ENCODE results near the gene MAPKAP1.

MAPKAP1 gene

DNA sequence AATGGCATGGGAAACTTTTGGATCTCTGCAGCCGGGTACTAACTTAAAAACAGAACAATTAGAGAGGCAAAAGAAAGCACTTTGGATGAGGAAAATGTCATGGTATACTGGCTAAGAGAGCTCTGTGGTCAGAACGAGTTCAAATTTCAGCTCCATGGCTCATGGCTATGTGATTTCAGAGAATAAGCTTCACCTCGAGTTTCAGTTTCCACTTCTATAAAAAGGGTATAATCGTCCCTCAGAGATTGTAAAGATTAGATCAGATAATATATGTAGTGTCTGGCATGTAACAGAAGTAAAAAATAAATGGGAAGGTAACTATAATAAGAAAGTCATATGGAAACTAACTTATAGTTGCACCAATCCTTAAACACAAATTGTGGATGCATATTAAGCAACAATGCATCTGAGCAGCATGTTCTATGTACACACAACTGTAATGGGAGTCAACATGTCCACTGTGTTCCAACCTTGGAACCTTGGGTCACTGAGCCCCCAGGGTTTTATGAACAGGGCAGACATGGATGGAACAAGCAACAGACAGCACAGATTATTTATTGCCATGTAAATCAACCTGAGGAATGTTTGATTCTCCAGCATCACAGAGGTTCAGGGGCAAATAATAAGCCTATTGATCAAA, 145.4 kb downstream of the MAPKAP1 start:
- no peak for DNase-seq (ENCODE audit: low read depth, low spot score)
- Histone ChIP-seq H3K4me1 (ENCODE audit: insufficient read depth, insufficient read length) (no peaks in the 10 kb centered on the region), H3K4me3 (ENCODE audit: insufficient read length, low read depth) (no peak overlapping the region), H3K36me3 (ENCODE audit: insufficient read depth, insufficient read length, low read length) (peaks cover 18% of the 10 kb centered on the region), H3K9ac (ENCODE audit: insufficient read length, low read depth) (no peak overlapping the region), H3K27me3 (ENCODE audit: insufficient read depth, insufficient read length) (no peaks in the 10 kb centered on the region), H3K9me3 (ENCODE audit: insufficient read depth, low read length) (no peaks in the 10 kb centered on the region)
- no peak for TF ChIP-seq SUZ12 (IDR thresholded peaks at IDR 0.05; ENCODE audit: extremely low read depth, insufficient read depth, insufficient read length)

- no peak for DNase-seq (ENCODE audit: low read depth, low spot score)
- H3K9me3 ChIP-seq (ENCODE audit: insufficient read depth, low read length) = no peaks in the 10 kb centered on the region
- no peaks in the 10 kb centered on the region for H3K27me3 ChIP-seq (ENCODE audit: insufficient read depth, insufficient read length)
- H3K4me3 ChIP-seq (ENCODE audit: insufficient read length, low read depth) = no peak overlapping the region
- H3K9ac ChIP-seq (ENCODE audit: insufficient read length, low read depth) = no peak overlapping the region
- H3K36me3 ChIP-seq (ENCODE audit: insufficient read depth, insufficient read length, low read length) = peaks cover 30% of the 10 kb centered on the region
- TF ChIP-seq YY1 (IDR thresholded peaks at IDR 0.05; ENCODE audit: insufficient read depth, insufficient read length) = no peak
- no peak for TF ChIP-seq SUZ12 (IDR thresholded peaks at IDR 0.05; ENCODE audit: extremely low read depth, insufficient read depth, insufficient read length)
- TF ChIP-seq ZNF274 (IDR thresholded peaks at IDR 0.05; ENCODE audit: low read depth, low read length) = no peak
- no peaks in the 10 kb centered on the region for H3K4me1 ChIP-seq (ENCODE audit: insufficient read depth, insufficient read length)
Measured at GRCh38 chr9:125559894-125560293, 147.1 kb downstream of the MAPKAP1 start.

GRCh38 chr9:125559194-125559593, 147.8 kb downstream of the MAPKAP1 start:
- Histone ChIP-seq H3K9me3 (ENCODE audit: insufficient read depth, low read length) (no peaks in the 10 kb centered on the region), H3K4me3 (ENCODE audit: insufficient read length, low read depth) (no peak overlapping the region), H3K36me3 (ENCODE audit: insufficient read depth, insufficient read length, low read length) (peaks cover 30% of the 10 kb centered on the region), H3K27me3 (ENCODE audit: insufficient read depth, insufficient read length) (no peaks in the 10 kb centered on the region), H3K9ac (ENCODE audit: insufficient read length, low read depth) (no peak overlapping the region), H3K4me1 (ENCODE audit: insufficient read depth, insufficient read length) (no peaks in the 10 kb centered on the region)
- DNase-seq (ENCODE audit: low read depth, low spot score) = no peak
- TF ChIP-seq ZNF274 (IDR thresholded peaks at IDR 0.05; ENCODE audit: low read depth, low read length) (no peak), SUZ12 (IDR thresholded peaks at IDR 0.05; ENCODE audit: extremely low read depth, insufficient read depth, insufficient read length) (no peak), YY1 (IDR thresholded peaks at IDR 0.05; ENCODE audit: insufficient read depth, insufficient read length) (no peak)

DNA sequence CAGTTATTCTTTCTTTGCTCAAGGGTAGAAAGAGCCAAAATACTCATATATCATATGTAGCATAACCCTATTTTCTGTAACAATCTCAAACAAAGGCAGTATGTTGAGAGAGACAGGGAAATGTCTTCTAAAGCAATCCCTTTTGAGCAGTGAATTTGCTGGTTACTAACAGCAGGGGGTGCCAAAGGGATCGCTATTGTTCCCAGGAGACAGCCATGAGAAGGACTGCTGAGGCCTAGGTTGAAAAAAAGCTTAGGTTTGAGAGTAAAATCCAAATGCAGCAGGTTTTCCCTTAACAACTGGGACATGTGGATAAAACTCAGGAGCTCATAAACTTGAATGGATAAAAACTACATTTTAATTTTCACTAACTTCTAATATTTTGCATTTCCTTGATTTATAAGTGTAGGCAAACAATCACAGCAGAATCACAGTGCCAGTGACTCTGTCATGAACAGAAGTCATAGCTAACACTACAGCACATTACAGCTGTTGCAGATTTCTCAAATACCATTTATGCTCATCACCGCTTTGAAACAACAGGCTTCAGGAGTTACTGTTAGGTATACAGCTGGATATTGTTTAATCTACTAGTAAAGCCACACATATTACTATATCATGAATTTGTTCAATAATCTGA, 148.4 kb downstream of the MAPKAP1 start:
- peak; percentile 78 for DNase-seq (ENCODE audit: low read depth, low spot score)
- Histone ChIP-seq H3K9ac (ENCODE audit: insufficient read length, low read depth) (peak overlapping the region; percentile 12), H3K36me3 (ENCODE audit: insufficient read depth, insufficient read length, low read length) (peaks cover 30% of the 10 kb centered on the region), H3K4me1 (ENCODE audit: insufficient read depth, insufficient read length) (no peaks in the 10 kb centered on the region), H3K4me3 (ENCODE audit: insufficient read length, low read depth) (no peak overlapping the region), H3K9me3 (ENCODE audit: insufficient read depth, low read length) (no peaks in the 10 kb centered on the region), H3K27me3 (ENCODE audit: insufficient read depth, insufficient read length) (no peaks in the 10 kb centered on the region)
- TF ChIP-seq ZNF274 (IDR thresholded peaks at IDR 0.05; ENCODE audit: low read depth, low read length) (no peak), YY1 (IDR thresholded peaks at IDR 0.05; ENCODE audit: insufficient read depth, insufficient read length) (no peak), SUZ12 (IDR thresholded peaks at IDR 0.05; ENCODE audit: extremely low read depth, insufficient read depth, insufficient read length) (no peak)

GRCh38 chr9:125556046-125556721, 150.8 kb downstream of the MAPKAP1 start:
- Histone ChIP-seq H3K27me3 (ENCODE audit: insufficient read depth, insufficient read length) (no peaks in the 10 kb centered on the region), H3K4me3 (ENCODE audit: insufficient read length, low read depth) (no peak overlapping the region), H3K36me3 (ENCODE audit: insufficient read depth, insufficient read length, low read length) (peaks cover 35% of the 10 kb centered on the region), H3K9me3 (ENCODE audit: insufficient read depth, low read length) (no peaks in the 10 kb centered on the region), H3K9ac (ENCODE audit: insufficient read length, low read depth) (no peak overlapping the region), H3K4me1 (ENCODE audit: insufficient read depth, insufficient read length) (no peaks in the 10 kb centered on the region)
- no peak for DNase-seq (ENCODE audit: low read depth, low spot score)
- TF ChIP-seq YY1 (IDR thresholded peaks at IDR 0.05; ENCODE audit: insufficient read depth, insufficient read length) (no peak), ZNF274 (IDR thresholded peaks at IDR 0.05; ENCODE audit: low read depth, low read length) (no peak), SUZ12 (IDR thresholded peaks at IDR 0.05; ENCODE audit: extremely low read depth, insufficient read depth, insufficient read length) (no peak)

DNA sequence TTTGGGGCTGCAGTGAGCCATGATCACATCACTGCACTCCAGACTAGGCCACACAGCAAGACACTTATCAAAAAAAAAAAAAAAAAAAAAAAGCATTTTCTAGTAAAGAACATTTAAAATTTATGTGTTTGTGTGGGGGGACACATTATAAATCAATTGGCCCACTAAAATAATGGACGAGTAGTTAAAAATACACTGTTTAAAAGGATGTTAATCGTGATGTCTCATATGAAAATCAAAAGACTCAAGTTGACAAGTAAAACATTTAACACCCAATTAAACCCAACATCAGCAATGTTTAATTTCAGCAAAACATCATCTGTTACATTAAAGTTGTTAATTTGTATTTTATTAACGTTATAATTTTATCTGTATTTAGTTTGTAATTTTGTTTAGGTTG, 152.3 kb downstream of the MAPKAP1 start:
- no peak for DNase-seq (ENCODE audit: low read depth, low spot score)
- no peak for TF ChIP-seq ZNF274 (IDR thresholded peaks at IDR 0.05; ENCODE audit: low read depth, low read length)
- TF ChIP-seq YY1 (IDR thresholded peaks at IDR 0.05; ENCODE audit: insufficient read depth, insufficient read length) = no peak
- TF ChIP-seq SUZ12 (IDR thresholded peaks at IDR 0.05; ENCODE audit: extremely low read depth, insufficient read depth, insufficient read length) = no peak
- H3K36me3 ChIP-seq (ENCODE audit: insufficient read depth, insufficient read length, low read length) = peaks cover 35% of the 10 kb centered on the region

GRCh38 chr9:125551781-125552180, 155.2 kb downstream of the MAPKAP1 start:
- no peaks in the 10 kb centered on the region for H3K27me3 ChIP-seq (ENCODE audit: insufficient read depth, insufficient read length)
- no peak overlapping the region for H3K4me3 ChIP-seq (ENCODE audit: insufficient read length, low read depth)
- no peak for DNase-seq (ENCODE audit: low read depth, low spot score)
- no peak overlapping the region for H3K9ac ChIP-seq (ENCODE audit: insufficient read length, low read depth)
- no peaks in the 10 kb centered on the region for H3K4me1 ChIP-seq (ENCODE audit: insufficient read depth, insufficient read length)
- no peaks in the 10 kb centered on the region for H3K9me3 ChIP-seq (ENCODE audit: insufficient read depth, low read length)
- TF ChIP-seq YY1 (IDR thresholded peaks at IDR 0.05; ENCODE audit: insufficient read depth, insufficient read length) = no peak
- TF ChIP-seq ZNF274 (IDR thresholded peaks at IDR 0.05; ENCODE audit: low read depth, low read length) = no peak
- TF ChIP-seq SUZ12 (IDR thresholded peaks at IDR 0.05; ENCODE audit: extremely low read depth, insufficient read depth, insufficient read length) = no peak
- H3K36me3 ChIP-seq (ENCODE audit: insufficient read depth, insufficient read length, low read length) = peaks cover 26% of the 10 kb centered on the region

More for the DNA sequence above, 152.3 kb downstream of the MAPKAP1 start:
- Histone ChIP-seq H3K9me3 (ENCODE audit: insufficient read depth, low read length) (no peaks in the 10 kb centered on the region), H3K27me3 (ENCODE audit: insufficient read depth, insufficient read length) (no peaks in the 10 kb centered on the region), H3K4me1 (ENCODE audit: insufficient read depth, insufficient read length) (no peaks in the 10 kb centered on the region), H3K9ac (ENCODE audit: insufficient read length, low read depth) (no peak overlapping the region), H3K4me3 (ENCODE audit: insufficient read length, low read depth) (no peak overlapping the region)
